CD4-positive, alpha-beta T cell treated with Interferon alpha-2 for 1 hour (primary cell): ENCODE data around the gene NRIP1.
"Not testable (repeated sequence)": the region's sequence is repeated elsewhere in the genome, so short reads cannot be mapped to it uniquely, and the experiment has no call there.

Experiments
- DNase-seq, 2 donors: peaks; one replicate each; pipeline ENCODE4 v3.0.0-alpha.2; 2020 to 2022

Gene NRIP1

DNA sequence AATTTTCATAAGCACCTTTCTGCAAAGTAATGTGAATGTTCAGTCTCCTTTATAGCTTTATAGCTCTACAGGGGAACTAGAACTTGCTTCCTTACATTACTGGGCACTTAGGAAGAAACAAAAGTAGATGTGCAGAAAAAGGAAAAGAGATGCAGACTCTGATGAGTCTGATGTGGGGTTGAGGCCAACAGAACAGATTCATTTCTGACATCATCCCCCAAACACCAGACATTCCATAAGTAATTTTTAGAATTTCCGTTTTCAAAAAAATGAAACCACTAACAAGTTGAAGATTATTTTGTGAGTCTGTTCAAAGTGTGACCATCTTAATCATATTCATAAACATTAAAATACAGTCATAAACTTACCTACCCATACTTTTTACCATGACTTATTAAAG is 96.0 kb downstream of the NRIP1 start:
- DNase-seq = no peak

GRCh38 chr21:14968029-14968428 is 96.8 kb downstream of the NRIP1 start:
- DNase-seq = no peak

DNA sequence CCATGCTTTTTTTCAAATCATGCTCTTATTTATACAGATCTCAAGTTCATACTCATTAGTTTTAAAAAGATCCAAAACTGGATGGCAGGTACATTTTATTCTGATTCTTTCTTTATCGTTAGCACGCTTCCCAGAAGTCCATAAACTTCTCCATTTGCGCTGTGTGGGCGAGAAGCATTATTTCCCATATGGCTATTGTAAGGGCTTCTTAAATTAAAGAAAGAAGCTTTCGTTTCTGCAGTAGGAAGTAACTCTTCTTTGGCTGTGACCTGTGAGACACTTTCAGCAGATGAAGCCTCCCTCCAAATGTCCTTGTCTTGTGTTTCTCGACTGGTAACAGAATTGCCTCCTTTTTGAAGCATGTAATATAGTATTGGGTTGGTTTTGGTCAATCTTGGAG is 100.2 kb downstream of the NRIP1 start:
- DNase-seq = no peak

- DNase-seq = no peak
These were observed 102.6 kb downstream of the NRIP1 start for GRCh38 chr21:14962217-14962616.

GRCh38 chr21:14961502-14961901 is 103.3 kb downstream of the NRIP1 start:
- DNase-seq = no peak

GRCh38 chr21:14959343-14959742 is 105.5 kb downstream of the NRIP1 start:
- DNase-seq = no peak

DNA sequence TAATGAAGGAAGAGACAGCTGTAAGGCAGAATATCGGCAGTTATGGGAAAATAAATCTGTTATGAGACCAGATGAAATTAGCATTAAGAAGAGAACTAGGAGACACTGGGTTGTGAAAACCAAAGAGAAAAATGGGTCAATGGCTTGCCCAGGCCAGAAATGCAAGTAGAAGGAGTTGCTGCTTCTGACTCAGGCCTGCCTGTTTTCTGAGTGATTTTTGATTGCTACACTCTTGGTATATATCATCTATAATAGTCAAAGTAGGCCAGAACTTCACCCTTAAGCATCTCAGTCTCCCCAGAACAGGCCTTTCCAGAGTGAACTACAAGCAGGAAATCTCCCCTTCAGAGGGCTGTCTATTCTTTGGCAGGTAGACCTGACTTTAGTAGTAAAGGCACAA is 107.0 kb downstream of the NRIP1 start:
- no peak for DNase-seq

DNA sequence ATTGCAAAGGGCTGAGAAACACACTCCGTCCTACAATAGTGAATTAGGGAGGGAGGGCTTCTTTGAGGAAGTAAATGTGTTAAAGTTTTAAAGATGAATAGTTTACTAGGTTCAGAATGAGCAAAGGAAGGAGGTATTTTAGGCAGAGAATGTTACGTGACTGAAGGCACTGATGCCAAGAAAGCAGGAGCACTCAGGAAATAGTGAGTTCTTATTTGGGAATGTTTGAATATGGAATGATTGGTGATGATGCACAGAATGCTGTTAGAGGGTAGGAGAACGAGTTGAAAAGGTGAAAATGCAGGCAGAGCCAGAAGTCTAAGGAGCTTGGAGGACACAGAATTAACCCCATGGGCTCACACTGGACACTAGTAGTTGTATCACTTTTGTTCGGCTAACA is 108.0 kb downstream of the NRIP1 start:
- no peak for DNase-seq

GRCh38 chr21:14955936-14956520 is 108.8 kb downstream of the NRIP1 start:
- no peak for DNase-seq

- DNase-seq = no peak
These were observed 111.9 kb downstream of the NRIP1 start for GRCh38 chr21:14952916-14953315.

DNA sequence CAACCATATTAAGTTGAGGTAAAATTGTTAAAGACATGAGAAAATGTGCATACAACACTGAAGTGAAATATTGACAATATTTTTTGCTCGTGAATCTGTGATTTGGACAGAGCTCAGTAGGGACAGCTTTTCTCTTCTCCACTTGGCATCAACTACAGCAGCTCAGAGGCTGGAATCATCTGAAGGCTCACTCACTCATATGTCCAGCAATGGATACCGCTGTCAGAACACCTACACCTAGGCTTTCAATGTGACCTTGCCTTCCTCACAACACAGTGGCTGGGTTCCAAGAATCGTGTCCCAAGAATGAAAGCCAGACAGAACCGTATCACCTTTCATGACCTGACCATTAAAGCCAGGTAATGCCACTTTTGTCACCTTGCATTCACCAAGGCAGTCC is 115.2 kb downstream of the NRIP1 start:
- DNase-seq = no peak

DNA sequence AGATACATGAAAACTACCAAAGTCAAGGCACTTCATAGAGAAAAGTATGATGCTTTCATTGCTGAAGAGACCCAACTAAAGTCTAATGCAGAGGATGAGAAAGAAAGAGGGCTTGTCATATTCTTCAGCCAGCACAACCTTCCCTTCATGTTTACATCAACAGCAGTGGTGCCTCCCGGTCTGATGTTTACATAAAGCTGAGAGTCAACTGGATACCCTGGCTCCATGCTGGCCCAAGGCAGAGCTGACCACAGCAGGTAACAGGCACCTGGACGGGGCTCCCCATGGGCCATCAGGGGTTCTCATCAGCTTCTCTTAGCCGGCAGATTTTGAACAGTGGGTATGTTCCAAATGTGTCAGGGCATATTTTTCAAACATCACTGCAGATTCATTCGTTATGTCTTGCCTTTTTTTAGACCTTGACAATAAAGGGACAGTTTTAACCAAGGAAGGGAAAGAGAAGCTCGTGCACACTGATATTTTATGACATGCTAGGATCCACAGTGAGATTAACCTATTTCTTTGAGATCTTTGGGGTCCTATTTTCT is 117.1 kb downstream of the NRIP1 start:
- no peak for DNase-seq

DNA sequence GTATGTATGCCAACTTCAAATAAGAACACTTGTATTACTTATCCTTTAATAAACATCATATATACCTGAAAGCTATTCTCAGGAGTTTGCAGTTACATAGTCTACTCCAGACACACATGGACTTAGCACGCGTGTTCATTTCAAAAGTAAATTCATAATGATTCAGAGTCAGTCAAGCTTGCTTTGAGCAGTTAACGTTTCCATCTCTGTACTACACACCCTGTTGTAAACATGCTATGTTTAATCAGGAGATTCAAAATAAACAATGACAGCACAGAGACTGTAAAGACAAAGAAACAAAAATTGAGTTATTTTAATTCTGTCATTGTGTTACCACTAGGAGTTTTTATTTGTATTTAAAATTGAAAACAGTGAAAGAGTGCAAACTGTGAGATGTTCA is 119.6 kb downstream of the NRIP1 start:
- DNase-seq = no peak

DNA sequence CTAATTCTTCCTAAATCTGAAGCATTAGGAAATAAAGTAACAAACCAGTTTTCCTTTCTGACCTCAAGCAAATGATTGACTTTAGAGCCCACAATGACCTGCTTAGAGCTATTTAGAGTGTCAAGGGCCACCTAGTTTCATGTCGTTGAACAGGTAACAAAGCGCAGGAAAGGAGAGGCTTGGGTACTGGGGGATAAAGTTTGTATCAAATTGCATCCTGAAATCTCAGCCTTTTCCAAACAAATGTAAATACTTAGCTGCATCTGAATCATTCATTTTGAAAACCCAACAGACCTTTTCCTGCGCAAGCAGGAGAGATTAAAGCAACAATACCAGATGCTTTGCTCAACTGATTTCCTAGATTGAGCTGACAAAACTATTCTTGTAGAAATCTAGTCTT is 121.2 kb downstream of the NRIP1 start:
- DNase-seq = no peak

- no peak for DNase-seq
These were observed 121.9 kb downstream of the NRIP1 start for GRCh38 chr21:14942801-14943490.

- not testable (repeated sequence) for DNase-seq
These were observed 137.5 kb downstream of the NRIP1 start for GRCh38 chr21:14927324-14927723.

GRCh38 chr21:14926186-14926585 is 138.6 kb downstream of the NRIP1 start:
- no peak for DNase-seq

GRCh38 chr21:14923468-14923867 is 141.3 kb downstream of the NRIP1 start:
- no peak for DNase-seq

- DNase-seq = no peak
These were observed 141.8 kb downstream of the NRIP1 start for GRCh38 chr21:14922980-14923379.

DNA sequence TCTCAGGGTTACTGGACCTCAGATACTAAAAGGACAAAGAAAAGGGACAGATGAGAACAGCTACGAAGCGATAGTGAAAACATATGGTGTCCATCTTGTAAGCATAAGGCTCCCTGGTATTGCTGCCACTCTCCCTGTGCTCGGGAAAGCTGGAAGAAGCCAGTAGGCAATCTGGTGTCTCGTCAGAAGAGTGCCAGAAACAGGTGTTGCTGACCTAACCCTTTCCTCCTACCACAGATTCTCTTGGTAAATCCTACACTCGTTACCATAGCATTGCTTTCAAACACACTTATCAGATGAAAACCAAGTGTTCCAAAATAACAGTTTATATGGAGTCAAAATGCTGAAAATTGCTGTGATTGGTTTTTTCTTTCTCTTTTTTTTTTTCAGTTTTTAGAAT is 146.3 kb downstream of the NRIP1 start:
- DNase-seq = no peak

- no peak for DNase-seq
These were observed 147.0 kb downstream of the NRIP1 start for GRCh38 chr21:14917762-14918161.

- DNase-seq = no peak
These were observed 148.1 kb downstream of the NRIP1 start for GRCh38 chr21:14916676-14917141.

DNA sequence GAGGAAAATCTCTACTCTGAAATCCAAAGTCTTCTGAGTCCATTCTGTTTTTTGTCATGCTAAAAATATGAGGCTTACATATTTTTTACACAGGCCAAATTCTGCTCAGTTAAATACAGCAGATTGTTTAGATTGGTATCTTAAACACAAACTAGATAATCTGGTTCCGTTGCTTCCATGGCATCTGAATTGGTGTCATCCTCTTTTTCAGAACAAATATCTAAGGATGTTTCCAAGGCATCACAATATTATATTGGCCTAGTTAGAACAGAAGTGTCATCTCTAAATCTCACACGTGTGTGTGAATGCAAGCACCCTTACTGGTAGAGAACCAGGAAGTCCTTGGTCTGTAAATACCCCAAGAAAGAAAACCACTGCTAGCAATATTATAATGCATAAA is 151.2 kb downstream of the NRIP1 start:
- no peak for DNase-seq

GRCh38 chr21:14911351-14911750 is 153.4 kb downstream of the NRIP1 start:
- DNase-seq = no peak
